Measurements from ENCODE around the gene ZSCAN20. TPM values are rescaled to one million over a fixed set of nuclear protein-coding genes. Genes with fewer than 3 reads are reported as not detected.

Gene ZSCAN20
- total RNA-seq, 4 donors from 2014 or later = 5.1 to 8.2 (median 7.0) TPM

DNA sequence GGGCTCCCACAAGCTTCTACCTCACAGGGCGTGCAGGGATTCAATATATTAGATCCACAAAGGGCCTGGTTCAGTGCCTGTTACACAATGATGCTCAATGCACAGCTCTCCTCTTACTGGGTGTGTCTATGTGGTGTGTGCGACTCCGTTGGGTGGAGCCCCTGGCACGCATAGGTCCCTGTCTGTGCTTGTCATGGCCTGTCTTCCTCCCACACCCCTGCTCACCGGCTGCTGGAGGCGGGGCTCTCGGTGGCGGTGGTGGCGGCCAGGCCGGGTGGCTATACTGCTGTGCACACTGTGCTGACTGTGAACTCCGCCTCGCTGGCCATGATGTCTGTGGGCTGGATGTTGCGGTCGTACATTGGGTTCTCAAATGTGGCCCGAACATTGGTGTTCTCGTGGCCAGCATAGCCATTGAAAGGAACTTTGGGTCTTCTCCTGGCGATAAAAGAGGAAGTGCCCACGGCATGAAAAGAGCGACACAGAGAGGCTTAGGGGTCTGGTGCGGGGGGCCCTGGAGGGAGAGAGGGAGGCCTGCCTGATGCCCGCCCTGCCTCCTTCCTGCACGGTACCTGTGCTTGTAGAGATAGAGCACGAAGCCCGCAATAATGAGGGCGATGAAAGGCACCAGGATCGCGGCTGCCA is 46.9 kb downstream of the ZSCAN20 start:
- no peak for DNase-seq
- Histone ChIP-seq H3K27me3 (no peaks in the 10 kb centered on the region), H3K9me3 (no peaks in the 10 kb centered on the region), H3K4me3 (replicated peaks in 1 of 3) (no peak overlapping the region), H3K27ac (no peak overlapping the region), H3K4me1 (no peaks in the 10 kb centered on the region), H3K36me3 (no peaks in the 10 kb centered on the region)
- TF ChIP-seq, protein P1, sequence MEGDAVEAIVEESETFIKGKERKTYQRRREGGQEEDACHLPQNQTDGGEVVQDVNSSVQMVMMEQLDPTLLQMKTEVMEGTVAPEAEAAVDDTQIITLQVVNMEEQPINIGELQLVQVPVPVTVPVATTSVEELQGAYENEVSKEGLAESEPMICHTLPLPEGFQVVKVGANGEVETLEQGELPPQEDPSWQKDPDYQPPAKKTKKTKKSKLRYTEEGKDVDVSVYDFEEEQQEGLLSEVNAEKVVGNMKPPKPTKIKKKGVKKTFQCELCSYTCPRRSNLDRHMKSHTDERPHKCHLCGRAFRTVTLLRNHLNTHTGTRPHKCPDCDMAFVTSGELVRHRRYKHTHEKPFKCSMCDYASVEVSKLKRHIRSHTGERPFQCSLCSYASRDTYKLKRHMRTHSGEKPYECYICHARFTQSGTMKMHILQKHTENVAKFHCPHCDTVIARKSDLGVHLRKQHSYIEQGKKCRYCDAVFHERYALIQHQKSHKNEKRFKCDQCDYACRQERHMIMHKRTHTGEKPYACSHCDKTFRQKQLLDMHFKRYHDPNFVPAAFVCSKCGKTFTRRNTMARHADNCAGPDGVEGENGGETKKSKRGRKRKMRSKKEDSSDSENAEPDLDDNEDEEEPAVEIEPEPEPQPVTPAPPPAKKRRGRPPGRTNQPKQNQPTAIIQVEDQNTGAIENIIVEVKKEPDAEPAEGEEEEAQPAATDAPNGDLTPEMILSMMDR (IDR thresholded peaks at IDR 0.05) = no peak
- TF ChIP-seq POLR2A (IDR thresholded peaks at IDR 0.05) = no peak
- intact Hi-C loops (cut with DNase I) = no loop called here
- 91 to 94% methylated on average over 18 to 27 of the region's 27 CpGs for WGBS, 2 donors

DNA sequence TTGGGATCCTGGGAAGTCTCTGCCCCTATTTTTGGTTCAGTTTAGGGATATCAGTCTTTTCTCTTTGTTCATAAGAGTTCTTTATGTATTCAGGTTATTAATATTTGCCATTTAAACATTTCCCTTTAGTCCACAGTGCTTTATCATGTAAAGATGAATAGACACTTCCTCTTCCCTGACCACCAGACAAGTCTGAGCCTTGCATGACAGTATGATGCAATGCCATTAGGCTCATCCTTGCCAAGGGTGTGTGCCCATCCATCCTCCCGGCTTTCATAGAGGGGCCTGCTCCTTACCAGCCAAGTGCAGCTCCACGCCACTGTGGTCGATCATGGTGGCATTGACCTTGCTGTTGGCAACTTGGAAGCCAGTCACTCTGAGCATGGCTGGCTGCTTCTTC is 52.1 kb downstream of the ZSCAN20 start:
- no peak for DNase-seq
- TF ChIP-seq, protein P1 (IDR thresholded peaks at IDR 0.05) = no peak
- no peak for TF ChIP-seq POLR2A (IDR thresholded peaks at IDR 0.05)
- no peak overlapping the region for H3K4me3 ChIP-seq (replicated peaks in 1 of 3)
- WGBS, 2 donors = 89 to 95% methylated on average over 3 of the region's 3 CpGs
- H3K4me1 ChIP-seq = no peaks in the 10 kb centered on the region
- H3K36me3 ChIP-seq = no peaks in the 10 kb centered on the region
- no peak overlapping the region for H3K27ac ChIP-seq
- H3K9me3 ChIP-seq = no peaks in the 10 kb centered on the region
- H3K27me3 ChIP-seq = no peaks in the 10 kb centered on the region
- intact Hi-C loops (cut with DNase I) = no loop called here

DNA sequence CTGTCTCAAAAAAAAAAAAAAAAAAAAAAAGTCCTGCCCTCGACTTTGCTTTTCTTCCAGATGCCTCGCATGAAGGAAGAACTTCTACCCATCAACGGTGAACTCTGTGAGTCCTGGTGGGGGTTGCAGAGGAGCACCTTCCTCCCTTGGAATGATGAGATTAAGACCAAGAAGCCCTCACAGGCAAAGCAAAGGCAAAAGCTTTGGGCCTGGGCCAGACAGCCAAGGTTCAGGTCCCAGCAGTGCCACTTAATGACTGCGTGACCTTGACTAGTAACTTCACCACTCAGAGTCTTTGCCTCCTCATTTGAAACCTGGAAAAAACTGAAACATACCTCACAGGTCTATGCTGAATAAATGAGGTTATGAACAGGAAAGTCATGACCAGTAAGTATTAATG is 55.5 kb downstream of the ZSCAN20 start:
- intact Hi-C loops (cut with DNase I) = no loop called here
- no peaks in the 10 kb centered on the region for H3K36me3 ChIP-seq
- H3K4me1 ChIP-seq = no peaks in the 10 kb centered on the region
- 71 to 82% methylated on average over 4 of the region's 4 CpGs for WGBS, 2 donors
- no peak for TF ChIP-seq POLR2A (IDR thresholded peaks at IDR 0.05)
- TF ChIP-seq, protein P1 (IDR thresholded peaks at IDR 0.05) = no peak
- no peak overlapping the region for H3K4me3 ChIP-seq (replicated peaks in 1 of 3)
- H3K27me3 ChIP-seq = no peaks in the 10 kb centered on the region
- DNase-seq = no peak
- H3K9me3 ChIP-seq = no peaks in the 10 kb centered on the region
- H3K27ac ChIP-seq = no peak overlapping the region

DNA sequence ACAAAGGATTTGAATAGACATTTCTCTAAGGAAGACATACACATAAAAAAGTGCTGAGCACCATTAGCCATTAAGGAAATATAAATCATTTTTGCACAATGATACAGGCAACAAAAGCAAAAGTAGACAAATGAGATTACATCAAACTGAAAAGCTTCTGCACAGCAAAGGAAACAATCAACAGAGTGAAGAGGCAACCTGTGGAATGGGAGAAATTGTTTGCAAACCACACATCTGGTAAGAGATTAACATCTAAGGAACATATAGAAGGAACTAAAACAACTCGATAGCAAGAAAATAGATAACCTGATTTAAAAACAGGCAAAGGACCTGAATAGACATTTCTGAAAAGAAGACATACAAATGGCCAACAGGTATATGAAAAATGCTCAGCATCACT is 57.5 kb downstream of the ZSCAN20 start:
- no peaks in the 10 kb centered on the region for H3K9me3 ChIP-seq
- TF ChIP-seq, protein P1 (IDR thresholded peaks at IDR 0.05) = no peak
- no peak for TF ChIP-seq POLR2A (IDR thresholded peaks at IDR 0.05)
- no peaks in the 10 kb centered on the region for H3K4me1 ChIP-seq
- intact Hi-C loops (cut with DNase I) = no loop called here
- no peaks in the 10 kb centered on the region for H3K36me3 ChIP-seq
- DNase-seq = no peak
- H3K27me3 ChIP-seq = no peaks in the 10 kb centered on the region
- H3K27ac ChIP-seq = no peak overlapping the region
- no peak overlapping the region for H3K4me3 ChIP-seq (replicated peaks in 1 of 3)
- WGBS, 2 donors = 87 to 89% methylated on average over 1 of the region's 1 CpG

DNA sequence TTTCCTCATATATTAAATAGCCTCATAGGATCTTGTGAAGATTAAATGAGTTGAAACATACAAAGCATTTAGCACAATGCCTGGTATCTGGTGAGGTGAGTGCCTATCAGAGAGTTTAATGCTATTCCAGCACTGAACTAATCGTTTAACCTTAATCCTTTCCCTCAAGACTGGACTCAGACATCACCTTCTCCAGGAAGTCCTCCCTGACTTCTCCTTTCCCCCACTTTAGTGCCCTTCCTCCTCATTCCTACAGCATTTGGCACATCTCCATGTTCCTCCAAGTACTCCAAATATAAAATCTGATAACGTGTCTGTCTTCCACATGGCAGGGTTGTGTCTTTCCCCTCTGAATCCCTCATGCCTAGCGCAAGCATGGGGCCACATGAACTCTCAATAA is 59.8 kb downstream of the ZSCAN20 start:
- DNase-seq = no peak
- H3K27ac ChIP-seq = no peak overlapping the region
- no peak overlapping the region for H3K4me3 ChIP-seq (replicated peaks in 1 of 3)
- H3K27me3 ChIP-seq = no peaks in the 10 kb centered on the region
- no peaks in the 10 kb centered on the region for H3K4me1 ChIP-seq
- intact Hi-C loops (cut with DNase I) = no loop called here
- H3K9me3 ChIP-seq = no peaks in the 10 kb centered on the region
- TF ChIP-seq, protein P1 (IDR thresholded peaks at IDR 0.05) = no peak
- TF ChIP-seq POLR2A (IDR thresholded peaks at IDR 0.05) = no peak
- H3K36me3 ChIP-seq = no peaks in the 10 kb centered on the region
- 71 to 77% methylated on average over 3 of the region's 3 CpGs for WGBS, 2 donors
